Stimulated activated CD4-positive, alpha-beta T cell treated with anti-CD3 and anti-CD28 coated beads, TNF-alpha, amount 100 ng/mL, for 48 hours (primary cell): ENCODE measurements around the gene NHS.

Experiments used
- DNase-seq, 3 donors: peaks; one replicate each; pipeline ENCODE4 v3.0.0-alpha.2; 2020; ENCODE audit warnings: low read depth in 3 of 3

Gene NHS

DNA sequence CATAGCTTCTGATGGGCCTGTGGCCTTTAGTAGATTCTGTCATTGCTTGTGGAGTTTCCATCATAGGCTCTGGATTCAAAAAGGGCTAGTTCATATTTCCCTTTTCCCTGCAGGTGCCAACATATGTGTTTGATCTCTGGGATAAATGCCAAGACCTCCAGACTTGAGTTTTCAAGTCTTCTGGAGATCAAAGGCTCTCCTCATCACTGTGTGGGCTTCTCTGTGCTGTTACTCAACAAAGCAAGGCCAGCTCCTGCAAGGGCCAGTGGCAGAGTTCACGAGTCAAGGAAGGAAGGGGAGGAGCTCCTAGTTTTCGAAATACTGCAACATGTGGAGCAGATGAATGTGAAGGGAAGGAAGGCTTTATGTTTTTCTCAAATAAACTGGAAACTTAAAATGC lies 299.6 kb downstream of the NHS start:
- no peak for DNase-seq

DNA sequence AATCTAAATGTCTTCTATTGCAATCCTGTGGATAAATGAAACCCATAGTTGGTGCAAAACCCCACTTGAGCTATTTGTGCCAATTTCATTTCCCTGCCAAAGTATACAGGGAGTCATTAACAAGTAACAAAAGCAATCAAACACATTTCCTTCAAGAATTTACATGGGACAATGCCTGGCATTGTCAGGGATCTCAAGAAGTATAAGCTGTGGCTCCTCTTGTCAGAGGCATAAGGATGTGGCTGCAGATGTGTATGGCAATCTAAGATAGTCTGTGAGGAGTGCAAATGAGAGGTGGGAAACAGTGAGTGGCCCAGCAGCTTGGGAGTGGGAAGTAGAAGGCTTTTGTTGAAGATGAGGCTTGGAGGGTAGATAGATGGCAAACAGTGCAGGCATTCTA lies 304.3 kb downstream of the NHS start:
- DNase-seq = no peak

DNA sequence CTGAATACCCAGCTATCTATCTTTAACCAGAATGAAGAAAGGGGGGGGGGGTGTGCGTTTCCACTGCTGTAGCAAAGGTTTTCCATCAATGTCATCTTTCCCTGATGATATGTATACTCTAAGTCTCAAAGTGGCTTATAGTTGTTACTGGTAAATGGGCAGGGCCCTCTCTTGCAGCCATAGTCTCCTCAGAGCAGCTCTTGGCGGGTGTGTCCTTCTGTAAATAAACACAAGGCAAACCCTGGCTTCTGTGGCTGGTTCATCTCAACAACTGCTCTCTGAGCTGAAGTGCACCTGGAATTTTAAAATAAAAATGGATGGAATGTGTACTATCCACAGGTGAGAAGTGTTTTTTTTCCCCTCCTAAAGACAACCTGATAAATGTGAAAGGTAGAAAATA lies 304.8 kb downstream of the NHS start:
- no peak for DNase-seq

- DNase-seq = no peak
Measured at GRCh38 chrX:17680732-17681413, 305.9 kb downstream of the NHS start.

- DNase-seq = no peak
Measured at GRCh38 chrX:17682259-17682658, 307.3 kb downstream of the NHS start.

- DNase-seq = no peak
Measured at GRCh38 chrX:17685026-17685425, 310.0 kb downstream of the NHS start.

GRCh38 chrX:17687648-17688047 lies 312.6 kb downstream of the NHS start:
- no peak for DNase-seq

DNA sequence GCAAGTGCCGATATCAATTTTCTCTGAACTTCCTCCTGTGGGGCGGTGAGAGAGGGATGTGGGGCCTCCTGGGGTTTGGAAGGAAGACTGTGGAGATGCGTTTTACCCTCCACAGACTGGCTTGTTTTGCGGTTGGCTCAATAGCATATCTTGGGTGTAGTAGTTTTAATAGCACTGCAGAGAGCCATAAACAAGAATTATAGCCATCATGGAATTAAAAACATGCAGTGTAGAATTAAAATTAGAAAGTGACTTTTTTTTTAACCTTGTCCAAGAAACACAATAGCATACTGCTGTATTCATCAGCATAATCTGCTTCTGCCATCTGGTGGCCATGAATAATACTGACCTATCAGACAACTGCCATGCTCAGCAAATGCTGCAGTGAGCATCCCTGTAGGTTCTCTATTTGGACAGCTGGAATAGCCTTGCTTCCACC lies 315.0 kb downstream of the NHS start:
- DNase-seq = peak in 1 of 3 donors; percentile 33

GRCh38 chrX:17692709-17693346 lies 317.8 kb downstream of the NHS start:
- no peak for DNase-seq

GRCh38 chrX:17697191-17697590 lies 322.2 kb downstream of the NHS start:
- DNase-seq = no peak

DNA sequence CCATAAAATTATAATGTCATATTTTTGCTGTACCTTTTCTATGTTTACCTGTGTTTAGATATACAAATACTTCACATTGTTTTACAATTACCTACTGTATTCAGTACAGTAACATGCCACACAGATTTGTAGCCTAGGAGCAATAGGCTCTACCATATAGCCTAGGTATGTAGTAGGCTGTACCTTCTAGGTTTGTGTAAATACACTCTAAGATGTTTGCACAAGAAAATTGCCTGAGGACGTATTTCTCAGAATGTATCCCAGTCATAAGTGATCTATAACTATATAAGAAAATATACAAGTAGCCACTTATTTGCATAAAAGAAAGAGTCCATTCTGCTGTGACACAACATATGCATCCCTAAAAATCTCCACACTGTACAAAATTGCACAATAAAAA lies 326.0 kb downstream of the NHS start:
- DNase-seq = no peak

DNA sequence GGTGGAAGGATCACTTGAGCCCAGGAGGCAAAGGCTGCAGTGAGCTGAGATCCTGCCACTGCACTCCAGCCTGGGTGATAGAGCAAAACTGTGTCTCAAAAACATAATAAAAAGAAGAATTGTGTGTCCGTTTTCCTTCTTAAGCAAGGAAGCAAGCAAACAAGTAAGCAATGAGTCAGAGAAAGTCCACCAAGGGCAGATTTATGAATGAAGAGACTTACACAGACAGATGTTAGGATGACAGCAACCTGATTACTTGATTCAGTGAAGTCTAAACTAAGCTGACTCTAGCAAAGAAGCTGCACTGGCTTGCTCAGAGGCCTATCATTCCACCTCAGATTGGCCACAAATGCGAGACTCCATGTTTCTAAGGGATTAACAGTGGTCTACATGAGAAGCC lies 328.2 kb downstream of the NHS start:
- DNase-seq = no peak

GRCh38 chrX:17705211-17705610 lies 330.2 kb downstream of the NHS start:
- no peak for DNase-seq

GRCh38 chrX:17706676-17707075 lies 331.7 kb downstream of the NHS start:
- no peak for DNase-seq

DNA sequence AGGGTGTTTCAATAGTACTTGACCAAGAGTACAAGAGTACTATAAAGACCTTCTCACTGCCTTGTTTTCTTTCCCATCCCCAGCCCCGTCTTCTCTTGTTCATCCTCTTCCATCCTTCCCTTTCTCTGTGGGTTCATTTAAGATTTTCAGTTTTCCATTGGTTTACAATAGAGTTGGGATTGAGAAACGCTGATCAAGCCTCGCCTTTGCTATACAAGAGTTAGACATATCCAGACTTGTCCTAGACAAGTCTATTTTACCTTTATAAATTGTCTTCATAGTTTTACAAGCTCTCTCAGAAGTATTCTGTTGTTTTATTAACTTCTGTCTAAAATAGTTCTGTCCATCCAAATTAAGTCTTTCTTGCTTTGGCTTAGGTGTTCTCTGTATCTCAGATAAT lies 332.7 kb downstream of the NHS start:
- DNase-seq = no peak

- no peak for DNase-seq
Measured at GRCh38 chrX:17710871-17711301, 335.9 kb downstream of the NHS start.

- DNase-seq = no peak
Measured at GRCh38 chrX:17713288-17713687, 338.3 kb downstream of the NHS start.

DNA sequence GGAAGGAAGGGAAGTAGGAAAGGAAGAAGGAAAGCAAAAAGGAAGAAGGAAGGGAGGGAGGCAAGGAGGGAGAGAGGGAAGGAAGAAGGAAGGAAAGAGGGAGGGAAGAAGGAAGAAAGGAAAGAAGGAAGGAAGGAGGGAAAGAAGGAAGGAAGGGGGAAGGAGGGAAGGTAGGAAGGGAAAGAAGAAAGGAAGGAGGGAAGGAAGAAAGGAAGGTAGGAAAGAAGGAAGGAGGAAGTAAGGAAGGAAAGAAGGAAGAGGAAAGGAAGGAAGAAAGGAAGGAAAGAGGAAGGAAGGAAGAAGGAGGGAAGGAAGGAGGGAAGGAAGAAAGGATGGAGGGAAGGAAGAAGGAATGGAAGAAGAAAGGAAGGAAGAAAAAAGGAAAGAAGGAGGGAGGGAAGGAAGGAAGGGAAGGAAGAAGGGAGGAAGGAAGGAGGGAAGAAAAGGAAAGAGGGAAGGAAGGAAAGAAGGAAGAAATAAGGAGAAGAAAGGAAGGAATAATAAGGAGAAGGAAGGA lies 343.7 kb downstream of the NHS start:
- no peak for DNase-seq

GRCh38 chrX:17719711-17720110 lies 344.7 kb downstream of the NHS start:
- no peak for DNase-seq

DNA sequence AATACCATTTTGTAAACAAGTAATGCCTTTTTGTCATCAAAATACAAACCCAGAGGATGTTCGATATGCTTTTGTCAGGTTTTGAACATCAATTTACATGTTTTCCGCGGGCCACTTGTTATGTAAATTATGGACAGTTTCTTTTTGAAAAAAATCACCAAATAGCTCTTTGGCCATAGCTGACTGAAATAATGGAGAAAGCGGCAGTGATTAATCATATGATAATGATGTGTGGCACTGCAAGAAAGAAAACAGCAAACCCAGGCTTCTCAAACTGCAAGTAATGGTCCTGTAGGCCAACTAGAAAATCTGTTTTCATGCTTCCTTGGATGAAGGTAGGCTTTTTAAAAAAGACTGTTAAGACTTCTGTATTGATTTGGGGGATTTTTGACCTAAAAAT lies 346.7 kb downstream of the NHS start:
- no peak for DNase-seq

DNA sequence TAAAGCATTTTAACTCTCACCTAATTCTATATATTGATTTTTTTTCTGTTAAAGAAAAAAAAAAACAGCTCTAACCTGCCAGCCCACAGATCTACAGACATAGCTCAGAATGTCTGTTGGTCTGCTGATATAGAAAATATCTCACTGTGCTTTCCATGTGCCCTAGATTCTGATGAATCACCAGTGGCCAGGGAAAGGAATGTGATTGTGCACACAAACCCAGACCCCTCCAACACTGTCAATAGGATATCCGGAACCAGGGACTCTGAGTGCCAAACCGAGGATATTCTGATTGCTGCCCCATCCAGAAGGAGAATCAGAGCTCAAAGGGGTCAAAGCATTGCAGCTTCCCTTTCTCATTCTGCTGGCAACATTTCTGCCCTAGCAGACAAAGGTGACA lies 350.2 kb downstream of the NHS start:
- no peak for DNase-seq

- DNase-seq = no peak
Measured at GRCh38 chrX:17732138-17732783, 357.3 kb downstream of the NHS start.

DNA sequence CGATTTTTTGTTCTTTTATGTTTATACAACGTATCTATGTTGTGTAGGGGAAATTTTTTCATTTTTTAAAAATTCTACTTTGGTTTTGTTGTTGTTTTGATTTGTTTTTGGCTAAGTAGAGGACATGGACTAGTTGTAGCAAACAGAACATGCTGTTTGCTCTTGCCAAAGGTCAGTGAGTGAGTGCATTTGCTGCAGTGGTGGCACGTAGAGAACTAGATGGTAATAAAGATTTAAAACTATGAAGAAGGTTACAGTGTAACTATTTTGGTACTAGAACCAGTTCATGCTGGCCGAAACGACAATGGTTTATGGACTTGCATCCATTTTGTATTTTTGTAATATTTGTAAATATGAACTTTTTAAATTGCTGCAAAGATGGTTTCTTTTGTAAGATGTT lies 360.4 kb downstream of the NHS start:
- DNase-seq = no peak
